LNCaP clone FGC (cell line): ENCODE measurements around the gene SMIM10L2A.
A peak's percentile ranks its signal among the peaks of the same experiment; 100 is the strongest.

Source experiments
- DNase-seq: peaks from one replicate; pipeline ENCODE4 v3.0.0-alpha.2; 2011; ENCODE audit warnings: low read depth
- H3K4me3 ChIP-seq: 2 replicates; pipeline ENCODE4 v1.5.1; 2011; ENCODE audit warnings: mild to moderate bottlenecking, low read depth, low read length, control low read depth
- TF ChIP-seq, protein P1 (sequence below): IDR thresholded peaks from 2 replicates; pipeline ENCODE4 v1.5.1; 2012; ENCODE audit warnings: mild to moderate bottlenecking; ENCODE audit not compliant: control insufficient read depth, insufficient read depth; ENCODE audit errors: extremely low read depth

The SMIM10L2A gene

GRCh38 chrX:135421932-135422809, at the start of gene SMIM10L2A:
Gene SMIM10L2A (plus strand): TSS chrX:135421944. CDS start chrX:135422132, 188 bp downstream.
- TF ChIP-seq, protein P1, sequence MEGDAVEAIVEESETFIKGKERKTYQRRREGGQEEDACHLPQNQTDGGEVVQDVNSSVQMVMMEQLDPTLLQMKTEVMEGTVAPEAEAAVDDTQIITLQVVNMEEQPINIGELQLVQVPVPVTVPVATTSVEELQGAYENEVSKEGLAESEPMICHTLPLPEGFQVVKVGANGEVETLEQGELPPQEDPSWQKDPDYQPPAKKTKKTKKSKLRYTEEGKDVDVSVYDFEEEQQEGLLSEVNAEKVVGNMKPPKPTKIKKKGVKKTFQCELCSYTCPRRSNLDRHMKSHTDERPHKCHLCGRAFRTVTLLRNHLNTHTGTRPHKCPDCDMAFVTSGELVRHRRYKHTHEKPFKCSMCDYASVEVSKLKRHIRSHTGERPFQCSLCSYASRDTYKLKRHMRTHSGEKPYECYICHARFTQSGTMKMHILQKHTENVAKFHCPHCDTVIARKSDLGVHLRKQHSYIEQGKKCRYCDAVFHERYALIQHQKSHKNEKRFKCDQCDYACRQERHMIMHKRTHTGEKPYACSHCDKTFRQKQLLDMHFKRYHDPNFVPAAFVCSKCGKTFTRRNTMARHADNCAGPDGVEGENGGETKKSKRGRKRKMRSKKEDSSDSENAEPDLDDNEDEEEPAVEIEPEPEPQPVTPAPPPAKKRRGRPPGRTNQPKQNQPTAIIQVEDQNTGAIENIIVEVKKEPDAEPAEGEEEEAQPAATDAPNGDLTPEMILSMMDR = no peak
- H3K4me3 ChIP-seq = peak within 1 kb of the TSS; percentile 29; the same call in 1 of the 2 replicates
- DNase-seq = no peak

- DNase-seq = no peak
- TF ChIP-seq, protein P1 = no peak
- H3K4me3 ChIP-seq = no peak overlapping the region
These were observed 48.4 kb upstream of the SMIM10L2A start for GRCh38 chrX:135373357-135373756.

DNA sequence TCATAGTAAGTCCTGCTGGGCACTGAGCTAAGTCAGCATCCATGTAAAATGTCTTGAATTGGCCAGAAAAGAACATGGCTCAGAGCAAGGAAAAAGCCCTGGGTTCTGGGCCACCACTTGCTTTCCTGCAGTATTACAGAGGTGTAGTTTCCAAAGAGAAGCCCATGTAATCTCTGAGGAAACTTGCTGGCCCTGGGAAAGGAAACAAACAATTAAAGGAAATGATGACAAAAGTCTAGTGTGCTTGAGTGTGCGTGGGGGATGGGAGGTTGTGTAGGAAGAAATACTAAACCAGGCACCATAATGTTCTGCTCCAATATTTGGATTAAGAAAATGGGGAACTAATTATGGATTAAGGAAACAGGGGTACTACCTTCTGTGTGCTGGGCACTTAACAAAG, 39.5 kb upstream of the SMIM10L2A start:
- no peak overlapping the region for H3K4me3 ChIP-seq
- TF ChIP-seq, protein P1 = no peak
- no peak for DNase-seq

DNA sequence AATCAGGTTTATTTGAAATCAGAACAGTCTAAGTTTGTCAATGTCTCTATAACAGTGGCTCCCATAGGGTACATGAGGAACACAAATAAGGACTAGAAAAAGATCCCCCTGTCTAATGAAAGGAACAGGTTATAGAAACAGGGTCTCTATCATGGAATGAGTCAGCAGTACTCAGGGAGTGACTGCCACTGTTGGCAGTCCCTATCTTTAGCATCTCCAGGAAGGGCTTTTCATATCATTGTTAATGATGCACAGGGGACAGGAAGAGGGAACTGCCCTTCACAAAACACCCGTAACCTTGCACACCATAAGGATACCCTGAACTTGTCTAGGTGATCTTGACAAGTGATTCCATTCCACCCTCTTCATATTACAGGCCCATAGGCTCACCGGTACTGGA, 38.5 kb upstream of the SMIM10L2A start:
- TF ChIP-seq, protein P1 = no peak
- no peak overlapping the region for H3K4me3 ChIP-seq
- DNase-seq = no peak

- TF ChIP-seq, protein P1 = no peak
- DNase-seq = no peak
- H3K4me3 ChIP-seq = no peak overlapping the region
These were observed 37.4 kb upstream of the SMIM10L2A start for GRCh38 chrX:135384161-135384836.

DNA sequence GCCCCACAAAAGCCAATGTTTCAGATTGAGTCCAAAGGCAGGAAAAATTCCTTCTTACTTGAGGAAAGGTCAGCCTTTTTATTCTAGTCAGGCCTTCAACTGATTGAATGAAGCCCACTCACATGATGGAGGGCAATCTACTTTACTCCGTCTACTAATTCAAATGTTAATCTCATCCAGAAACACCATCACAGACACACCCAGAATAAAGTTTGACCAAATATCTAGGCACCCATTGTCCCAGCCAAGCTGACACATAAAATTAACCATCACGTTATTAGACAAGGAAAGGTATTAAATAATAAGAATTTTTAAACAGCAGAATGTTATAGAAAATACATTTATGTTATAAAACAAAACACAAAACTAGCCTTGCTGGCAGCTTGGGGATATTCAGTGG, 32.9 kb upstream of the SMIM10L2A start:
- no peak for DNase-seq
- TF ChIP-seq, protein P1 = no peak
- no peak overlapping the region for H3K4me3 ChIP-seq
